SK-N-SH (cell line): ENCODE measurements around the gene ATP5MC3. TPM values are rescaled to one million over a fixed set of nuclear protein-coding genes. Genes with fewer than 3 reads are reported as not detected.

Experiments
- CHD2 ChIP-seq: fragments of 150-350 bp; IDR thresholded peaks from 2 replicates; pipeline ENCODE4 v1.6.1; 2018; ENCODE audit warnings: low read length; ENCODE audit not compliant: partially characterized antibody
- EP300 ChIP-seq, 2 experiments: IDR thresholded peaks; 2 replicates each; pipeline versions ENCODE4 v1.4.0 to v1.6.1; 2012; ENCODE audit warnings: borderline replicate concordance in 1 of 2, low read depth in 1 of 2, low read length in 1 of 2
- EZH2phosphoT487 ChIP-seq: fragments of 200-600 bp; sonication (generic); IDR thresholded peaks from 2 replicates; pipeline ENCODE4 v1.6.1; 2017; ENCODE audit warnings: low read depth, mixed run types, mild to moderate bottlenecking, antibody characterized with exemption, moderate library complexity, borderline replicate concordance
- FOSL2 ChIP-seq: IDR thresholded peaks from 2 replicates; pipeline ENCODE4 v1.4.0; 2012; ENCODE audit warnings: low read depth, mild to moderate bottlenecking, moderate library complexity, borderline replicate concordance
- FOXM1 ChIP-seq: IDR thresholded peaks from 2 replicates; pipeline ENCODE4 v1.4.0; 2012; ENCODE audit warnings: low read depth, mild to moderate bottlenecking
- GATA2 ChIP-seq: sonication (generic); formaldehyde crosslinking; IDR thresholded peaks from 2 replicates; pipeline ENCODE4 v1.5.0; 2020; ENCODE audit warnings: mild to moderate bottlenecking, missing genetic modification reagents
- IRF3 ChIP-seq: fragments of 150-350 bp; IDR thresholded peaks from 2 replicates; pipeline ENCODE4 v1.6.1; 2016; ENCODE audit warnings: mild to moderate bottlenecking, low read depth, low read length
- JUND ChIP-seq: IDR thresholded peaks from 2 replicates; pipeline ENCODE4 v1.4.0; 2012
- MAX ChIP-seq: IDR thresholded peaks from 2 replicates; pipeline ENCODE4 v1.4.0; 2012; ENCODE audit warnings: low read depth
- MEF2A ChIP-seq: IDR thresholded peaks from 2 replicates; pipeline ENCODE4 v1.4.0; 2012; ENCODE audit warnings: low read depth, borderline replicate concordance
- MXI1 ChIP-seq: IDR thresholded peaks from 2 replicates; pipeline ENCODE4 v1.6.1; 2012; ENCODE audit warnings: mild to moderate bottlenecking, low read depth, low read length, improper control_type of control experiment
- NFIC ChIP-seq: IDR thresholded peaks from 2 replicates; pipeline ENCODE4 v1.4.0; 2012; ENCODE audit warnings: borderline replicate concordance
- PBX3 ChIP-seq: IDR thresholded peaks from 2 replicates; pipeline ENCODE4; 2012
- RAD21 ChIP-seq: IDR thresholded peaks from 2 replicates; pipeline ENCODE4 v1.6.1; 2012; ENCODE audit warnings: mild to moderate bottlenecking, low read length
- RCOR1 ChIP-seq: fragments of 150-350 bp; IDR thresholded peaks from 2 replicates; pipeline ENCODE4 v1.6.1; 2017; ENCODE audit warnings: antibody characterized with exemption, low read length
- REST ChIP-seq: IDR thresholded peaks from 2 replicates; pipeline ENCODE4 v1.6.1; 2012; ENCODE audit warnings: mild to moderate bottlenecking, low read depth, low read length, moderate library complexity
- SMC3 ChIP-seq: IDR thresholded peaks from 2 replicates; pipeline ENCODE4 v1.6.1; 2012; ENCODE audit warnings: low read depth, low read length, improper control_type of control experiment
- TAF1 ChIP-seq: IDR thresholded peaks from 2 replicates; pipeline ENCODE4 v1.6.1; 2012; ENCODE audit warnings: low read depth, mild to moderate bottlenecking, low read length, moderate library complexity, borderline replicate concordance
- TCF12 ChIP-seq: IDR thresholded peaks from 2 replicates; pipeline ENCODE4 v1.4.0; 2012
- USF1 ChIP-seq: IDR thresholded peaks from 2 replicates; pipeline ENCODE4 v1.4.0; 2012; ENCODE audit warnings: low read depth, borderline replicate concordance
- YY1 ChIP-seq: IDR thresholded peaks from 2 replicates; pipeline ENCODE4 v1.4.0; 2012; ENCODE audit warnings: low read depth, mild to moderate bottlenecking
- ZBTB33 ChIP-seq: IDR thresholded peaks from 2 replicates; pipeline ENCODE4 v1.4.0; 2012; ENCODE audit warnings: low read depth, borderline replicate concordance
- polyA plus RNA-seq, 3 experiments: library from polyadenylated mRNA; depleted of rRNA; stranded (reverse); fragments of >200 nt; gene quantifications; 2 replicates each; pipeline ENCODE4 v1.2.3, GENCODE V29; 2012

ATP5MC3 gene
- polyA plus RNA-seq, 1 of the 3 experiments (the other 2 are of a cell fraction), result 365 TPM

- TF ChIP-seq EP300 (IDR thresholded peaks at IDR 0.05; ENCODE audit: borderline replicate concordance in 1 of 2, low read depth in 1 of 2, low read length in 1 of 2), result no peak
- TF ChIP-seq NFIC, result no peak
- TF ChIP-seq FOSL2, result no peak
- 0 out of 2 replicates have a peak, but pooled peaks have one; percentile 18 for TF ChIP-seq IRF3
- peak; percentile 99 for TF ChIP-seq ZBTB33
- no peak for TF ChIP-seq FOXM1
- no peak for TF ChIP-seq EZH2phosphoT487
- no peak; the same call in 1 of the 2 replicates for TF ChIP-seq PBX3
- TF ChIP-seq TCF12, result 0 out of 2 replicates have a peak, but pooled peaks have one; percentile 4
- no peak for TF ChIP-seq RAD21
- TF ChIP-seq TAF1, result peak; percentile 63
- peak; percentile 81 for TF ChIP-seq USF1
- no peak for TF ChIP-seq JUND
- TF ChIP-seq SMC3, result no peak
- TF ChIP-seq MAX, result peak; percentile 75
- no peak for TF ChIP-seq GATA2 (CRISPR knock-in tag)
- peak; percentile 100 for TF ChIP-seq CHD2
- TF ChIP-seq MEF2A, result no peak
- TF ChIP-seq RCOR1, result no peak; the same call in 1 of the 2 replicates
- TF ChIP-seq YY1, result peak; percentile 80
- TF ChIP-seq MXI1, result peak; percentile 38
- TF ChIP-seq REST, result 0 out of 2 replicates have a peak, but pooled peaks have one; percentile 31
- TF ChIP-seq, all 33 proteins: peak for 13
Measured at GRCh38 chr2:175167792-175168563, 13.5 kb downstream of the ATP5MC3 start, which contains the start of gene ATF2 (continued).
